Sigmoid colon (tissue), 7 donors: ENCODE results near the gene MAIP1. TPM values are rescaled to one million over a fixed set of nuclear protein-coding genes. Genes with fewer than 3 reads are reported as not detected.
"Not testable (repeated sequence)": the region's sequence is repeated elsewhere in the genome, so short reads cannot be mapped to it uniquely, and the experiment has no call there.

ENCODE experiments used
- DNase-seq: peaks from one replicate; pipeline ENCODE4 v3.0.0-alpha.2; 2019
- H3K27ac ChIP-seq, 4 donors: fragments of 200-600 bp; sonication (generic); one replicate each; pipeline ENCODE4 v1.5.1; 2016 to 2019; ENCODE audit warnings: mild to moderate bottlenecking in 1 of 4
- H3K27me3 ChIP-seq, 3 donors: fragments of 200-600 bp; sonication (generic); one replicate each; pipeline ENCODE4 v1.5.1; 2019; ENCODE audit warnings: mild to moderate bottlenecking in 1 of 3
- H3K36me3 ChIP-seq, 4 donors: fragments of 200-600 bp; sonication (generic); one replicate each; pipeline ENCODE4 v1.5.1; 2016 to 2019
- H3K4me1 ChIP-seq, 4 donors: fragments of 200-600 bp; sonication (generic); one replicate each; pipeline ENCODE4 v1.5.1; 2017 to 2019
- H3K4me3 ChIP-seq, 4 donors: fragments of 200-600 bp; sonication (generic); one replicate each; pipeline ENCODE4 v1.5.1; 2017 to 2019; ENCODE audit warnings: mild to moderate bottlenecking in 2 of 4, moderate library complexity in 1 of 4
- H3K9me3 ChIP-seq, 4 donors: fragments of 200-600 bp in 3 of 4; sonication (generic) in 3 of 4; one replicate each; pipeline versions ENCODE4 v1.5.1 to v1.6.1; 2013 to 2019
- CTCF ChIP-seq, 4 experiments: fragments of 450-650 bp in 3 of 4; fragments of 200-600 bp in 1 of 4; IDR thresholded peaks; one replicate each; pipeline ENCODE4 v1.5.1; 2016 to 2019; ENCODE audit warnings: antibody characterized with exemption in 4 of 4, mild to moderate bottlenecking in 3 of 4, moderate library complexity in 2 of 4
- EP300 ChIP-seq, 4 donors: sonication (generic); formaldehyde crosslinking; IDR thresholded peaks; one replicate each; pipeline ENCODE4 v1.6.1; 2017; ENCODE audit warnings: antibody characterized with exemption in 4 of 4
- POLR2A ChIP-seq, 2 donors: fragments of 450-650 bp; IDR thresholded peaks; one replicate each; pipeline ENCODE4 v1.6.1; 2016; ENCODE audit warnings: antibody characterized with exemption in 2 of 2, mild to moderate bottlenecking in 2 of 2, moderate library complexity in 2 of 2
- POLR2AphosphoS5 ChIP-seq, 4 donors: sonication (generic); formaldehyde crosslinking; IDR thresholded peaks; one replicate each; pipeline ENCODE4 v1.6.1; 2017; ENCODE audit warnings: antibody characterized with exemption in 4 of 4
- WGBS, 2 donors: extraction: QIAGEN DNeasy Blood & Tissue Kit; methylation state at CpG; one replicate each; pipeline ENCODE4 v1.1.7; 2013; 5-methylcytosine and 5-hydroxymethylcytosine counted together
- intact Hi-C: fragments of 100-400 bp; cut with DNase I; formaldehyde crosslinking; loops from one replicate; pipeline ENCODE4 v1.15.1; 2023
- polyA plus RNA-seq, 3 donors: library from polyadenylated mRNA; stranded (reverse); fragments of 200-250 nt; gene quantifications; one replicate each; pipeline ENCODE4 v1.2.3, GENCODE V29; 2013
- total RNA-seq, 4 donors: library from RNA; depleted of rRNA; stranded (reverse); fragments of >200 nt; gene quantifications; one replicate each; pipeline ENCODE4 v1.1.0, GENCODE V29; 2016
- donor health status: healthy with polysubstance abuse.
- donor health status: Bipolar disorder and iron deficiency.
- donor health status: healthy.

Gene MAIP1
- total and polyA plus RNA-seq, 7 donors, result 13.3 to 54.1 (median 20.3) TPM

GRCh38 chr2:199911877-199912161 is 43.6 kb upstream of the MAIP1 start:
- Histone ChIP-seq H3K4me1 (peaks cover 0 to 29% (median 14%) of the 10 kb centered on the region in 4 donors), H3K27ac (peak overlapping the region; percentile 95 to 99 (median 98)), H3K4me3 (peak overlapping the region; percentile 75 to 95 (median 78)), H3K9me3 (no peaks in the 10 kb centered on the region), H3K27me3 (no peaks in the 10 kb centered on the region), H3K36me3 (no peaks in the 10 kb centered on the region)
- TF ChIP-seq CTCF (IDR thresholded peaks at IDR 0.05), result no peak
- no peak for TF ChIP-seq POLR2A (IDR thresholded peaks at IDR 0.05)
- intact Hi-C loops, result loop anchor here (1.0 kb wide), 2 partner anchors 43 to 61 kb away; partner anchors contain the start of genes FTCDNL1, MAIP1 and TYW5
- WGBS, 2 donors, result 1% methylated on average over 13 of the region's 13 CpGs
- DNase-seq, result no peak

GRCh38 chr2:199912553-199913114 is 42.7 kb upstream of the MAIP1 start:
- DNase-seq, H3K27ac ChIP-seq, H3K9me3 ChIP-seq, H3K27me3 ChIP-seq, H3K36me3 ChIP-seq, intact Hi-C loops: not testable (repeated sequence)
- peaks cover 0 to 29% (median 14%) of the 10 kb centered on the region in 4 donors for H3K4me1 ChIP-seq
- H3K4me3 ChIP-seq, result peak overlapping the region; percentile 75 to 95 (median 78)
- 89 to 94% methylated on average over 12 of the region's 12 CpGs for WGBS, 2 donors

GRCh38 chr2:199914372-199914958 is 40.9 kb upstream of the MAIP1 start:
- Histone ChIP-seq H3K36me3 (peaks cover 0 to 19% (median 0%) of the 10 kb centered on the region in 4 donors), H3K4me1 (peaks cover 0 to 29% (median 14%) of the 10 kb centered on the region in 4 donors), H3K27ac (no peak overlapping the region), H3K9me3 (no peaks in the 10 kb centered on the region), H3K4me3 (no peak overlapping the region), H3K27me3 (no peaks in the 10 kb centered on the region)
- DNase-seq, result no peak
- TF ChIP-seq EP300 (IDR thresholded peaks at IDR 0.05), result no peak
- no peak for TF ChIP-seq POLR2AphosphoS5 (IDR thresholded peaks at IDR 0.05)
- no peak for TF ChIP-seq POLR2A (IDR thresholded peaks at IDR 0.05)
- TF ChIP-seq CTCF (IDR thresholded peaks at IDR 0.05), result no peak
- WGBS, 2 donors, result 70 to 77% methylated on average over 2 of the region's 2 CpGs
- intact Hi-C loops, result no loop called here

GRCh38 chr2:199916980-199917379 is 38.4 kb upstream of the MAIP1 start:
- Histone ChIP-seq H3K9me3 (no peaks in the 10 kb centered on the region), H3K4me3 (no peak overlapping the region), H3K36me3 (peaks cover 0 to 24% (median 0%) of the 10 kb centered on the region in 4 donors), H3K27me3 (no peaks in the 10 kb centered on the region), H3K4me1 (peaks cover 0 to 20% (median 8%) of the 10 kb centered on the region in 4 donors), H3K27ac (no peak overlapping the region)
- DNase-seq, result no peak
- 83 to 88% methylated on average over 4 of the region's 4 CpGs for WGBS, 2 donors
- intact Hi-C loops, result no loop called here
- TF ChIP-seq CTCF (IDR thresholded peaks at IDR 0.05) (no peak), POLR2A (IDR thresholded peaks at IDR 0.05) (no peak), POLR2AphosphoS5 (IDR thresholded peaks at IDR 0.05) (no peak), EP300 (IDR thresholded peaks at IDR 0.05) (no peak)

GRCh38 chr2:199922856-199923255 is 32.5 kb upstream of the MAIP1 start:
- H3K9me3 ChIP-seq, result no peaks in the 10 kb centered on the region
- no peak for DNase-seq
- H3K4me3 ChIP-seq, result no peak overlapping the region
- H3K27ac ChIP-seq, result no peak overlapping the region
- intact Hi-C loops, result no loop called here
- H3K36me3 ChIP-seq, result peaks cover 0 to 27% (median 0%) of the 10 kb centered on the region in 4 donors
- 77% methylated on average over 5 of the region's 5 CpGs for WGBS, 2 donors
- H3K4me1 ChIP-seq, result peaks cover 0 to 9% (median 4%) of the 10 kb centered on the region in 4 donors
- TF ChIP-seq CTCF (IDR thresholded peaks at IDR 0.05) (no peak), POLR2AphosphoS5 (IDR thresholded peaks at IDR 0.05) (no peak), EP300 (IDR thresholded peaks at IDR 0.05) (no peak), POLR2A (IDR thresholded peaks at IDR 0.05) (no peak)
- H3K27me3 ChIP-seq, result no peaks in the 10 kb centered on the region
